ENCODE results near the gene EPHB2. TPM values are rescaled to one million over a fixed set of nuclear protein-coding genes. Genes with fewer than 3 reads are reported as not detected.

Gene EPHB2
- total and polyA plus RNA-seq, 2 of the 8 experiments (the other 6 are each of a cell fraction or from before 2014, with no cell fraction given) = 15.8 to 17.2 TPM

- H3K79me1 ChIP-seq (ENCODE audit: low read depth, low read length) = no peaks in the 10 kb centered on the region
- H3K36me3 ChIP-seq (ENCODE audit: control insufficient read depth in 2 of 4, insufficient read depth in 4 of 4, low read length in 3 of 4) = no peaks in the 10 kb centered on the region
- H2BK12ac ChIP-seq (ENCODE audit: low read depth, low read length) = no peak overlapping the region
- no peak overlapping the region for H3K4me3 ChIP-seq (ENCODE audit: extremely low read depth in 1 of 4, insufficient read depth in 2 of 4, low read depth in 3 of 4, low read length in 4 of 4)
- H3K4me2 ChIP-seq (ENCODE audit: insufficient read depth in 1 of 2, low read depth in 2 of 2, low read length in 2 of 2) = no peak overlapping the region
- no peak overlapping the region for H3K23ac ChIP-seq (ENCODE audit: insufficient read length)
- H3K14ac ChIP-seq (ENCODE audit: insufficient read length) = no peak overlapping the region
- POLR2A ChIA-PET (ENCODE audit: partially characterized antibody) = interaction anchor here (0.6 kb wide), 1 partner anchor 283 kb away, joined by 3 read pairs; no protein-coding TSS in a partner anchor
- H3K9ac ChIP-seq (replicated peaks in 1 of 4; ENCODE audit: extremely low read depth in 1 of 4, low read depth in 3 of 4, low read length in 3 of 4) = no peak overlapping the region
- peaks cover 0 to 15% (median 6%) of the 10 kb centered on the region in 4 experiments; a peak in 4 of 7 replicates for H3K27me3 ChIP-seq (replicated peaks in 1 of 4; ENCODE audit: control insufficient read depth in 3 of 4, extremely low read depth in 1 of 4, insufficient read depth in 3 of 4, low read length in 3 of 4)
- no peak for FAIRE-seq
- H3K79me2 ChIP-seq (ENCODE audit: control insufficient read depth in 1 of 2, insufficient read depth in 2 of 2, low read length in 2 of 2) = no peaks in the 10 kb centered on the region
- H3K56ac ChIP-seq (replicated peaks; ENCODE audit: insufficient read length, low read depth, low read length) = no peak overlapping the region
- no peaks in the 10 kb centered on the region for H4K20me1 ChIP-seq (replicated peaks in 1 of 2; ENCODE audit: control insufficient read depth in 1 of 2, insufficient read depth in 2 of 2, low read length in 2 of 2)
- no peak overlapping the region for H4K8ac ChIP-seq (ENCODE audit: extremely low read depth, insufficient read depth, low read length)
- no peak overlapping the region for H3K4ac ChIP-seq (replicated peaks; ENCODE audit: insufficient read length, low read depth, low read length)
- no peak overlapping the region for H2BK5ac ChIP-seq (ENCODE audit: low read depth, low read length)
- no peak overlapping the region for H2BK120ac ChIP-seq (replicated peaks; ENCODE audit: low read depth, low read length)
- H4K91ac ChIP-seq (replicated peaks; ENCODE audit: insufficient read length, low read length) = no peak overlapping the region
- no peak overlapping the region for H2BK20ac ChIP-seq (ENCODE audit: low read length)
- H3K4me1 ChIP-seq (replicated peaks in 1 of 4; ENCODE audit: control insufficient read depth in 3 of 4, insufficient read depth in 4 of 4, low read length in 3 of 4) = no peaks in the 10 kb centered on the region
- H3K23me2 ChIP-seq (ENCODE audit: low read depth, low read length) = peaks cover 2% of the 10 kb centered on the region; the same call in 1 of the 2 replicates
- no peak overlapping the region for H2BK15ac ChIP-seq (ENCODE audit: low read length)
- WGBS, 2 experiments (ENCODE audit: extremely low coverage in 1 of 2, insufficient coverage in 1 of 2, insufficient read length in 1 of 2, insufficient replicate concordance in 2 of 2, low coverage in 1 of 2, low lambda C conversion rate in 2 of 2, missing lambda C conversion rate in 1 of 2) = 86% methylated on average over 3 of the region's 3 CpGs; no CpG with 5 or more reads in 1 of the 2 experiments
- H2AFZ ChIP-seq (ENCODE audit: low read length) = no peak overlapping the region
- no peak overlapping the region for H3K27ac ChIP-seq (ENCODE audit: low read depth, low read length)
- CTCF ChIA-PET (ENCODE audit: partially characterized antibody) = interaction anchor here (0.6 kb wide), 2 partner anchors 210 to 644 kb away, joined by 4 to 6 read pairs; no protein-coding TSS in a partner anchor
- TF ChIP-seq JUND (IDR thresholded peaks at IDR 0.05; ENCODE audit: low read length) (no peak), TBP (IDR thresholded peaks at IDR 0.05; ENCODE audit: low read depth, low read length) (no peak)
- H3K9me3 ChIP-seq (ENCODE audit: insufficient read depth in 2 of 2, low read depth in 1 of 2, low read length in 1 of 2) = no peaks in the 10 kb centered on the region
- no peak overlapping the region for H3K18ac ChIP-seq (ENCODE audit: extremely low read depth, low read length)
- DNase-seq (ENCODE audit: low read depth in 1 of 2, low spot score in 2 of 2) = no peak
- no peak overlapping the region for H4K5ac ChIP-seq (ENCODE audit: insufficient read length, low read depth, low read length)
- no peak overlapping the region for H2AK5ac ChIP-seq (ENCODE audit: low read depth, low read length)
Observed at GRCh38 chr1:22951796-22952195, 241.2 kb downstream of the EPHB2 start.
